NCI-H128 (cell line): ENCODE measurements around the gene ISX.
"Not testable (repeated sequence)": the region's sequence is repeated elsewhere in the genome, so short reads cannot be mapped to it uniquely, and the experiment has no call there.

Experiments
- DNase-seq: peaks from one replicate; lab custom pipeline; 2025; ENCODE audit not compliant: unreplicated experiment; lab: John Stamatoyannopoulos, UW

Gene ISX

DNA sequence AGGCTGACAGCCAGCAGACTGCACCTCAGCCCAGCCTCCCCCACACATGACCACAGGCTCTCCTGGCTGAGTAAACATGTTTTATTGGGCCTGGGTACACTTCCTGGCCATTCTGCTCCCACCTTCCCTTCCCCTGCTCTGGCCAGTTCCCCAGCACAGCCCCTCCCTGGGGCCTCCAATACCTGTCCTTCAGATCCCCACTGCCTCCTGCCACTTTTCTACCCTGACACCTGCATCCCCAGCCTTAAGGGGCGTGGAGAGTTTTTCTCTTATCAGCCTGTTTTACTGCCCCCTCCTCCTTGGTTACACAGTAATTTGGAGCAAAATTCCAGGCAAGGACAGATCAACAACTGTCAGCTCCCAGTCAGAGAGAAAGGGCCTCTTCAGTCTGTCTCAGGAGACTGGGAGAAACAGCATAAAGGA lies at the start of gene ISX:
ISX (plus strand) TSS at position 363 of the 423 bp plus-strand sequence. CDS start 930 bp downstream, outside the sequence.
- DNase-seq: no peak

GRCh38 chr22:35016909-35017308 lies 49.0 kb upstream of the ISX start:
- DNase-seq: no peak

DNA sequence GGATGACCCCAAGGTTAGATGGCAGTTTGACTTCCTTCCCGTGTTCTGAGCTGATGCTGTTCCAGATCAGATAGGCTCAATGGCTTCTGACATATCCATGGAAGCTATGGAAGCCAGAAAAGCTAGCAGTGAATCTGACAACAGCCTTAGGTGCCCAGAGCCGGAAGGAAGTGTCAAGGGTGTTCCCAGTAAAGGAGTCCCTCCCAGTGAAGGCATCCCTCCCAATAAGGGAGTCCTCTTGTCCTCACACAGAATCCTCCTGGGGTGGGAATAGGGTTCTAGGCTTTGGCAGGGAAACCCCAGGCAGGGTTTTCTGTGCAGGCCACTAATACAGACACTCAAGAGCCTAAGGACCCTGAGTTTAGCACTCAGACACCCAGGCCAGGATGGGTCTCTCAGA lies 47.0 kb upstream of the ISX start:
- no peak for DNase-seq

GRCh38 chr22:35020517-35020916 lies 45.4 kb upstream of the ISX start:
- DNase-seq: no peak

- no peak for DNase-seq
Observed at GRCh38 chr22:35021161-35021560, 44.8 kb upstream of the ISX start.

- no peak for DNase-seq
Observed at GRCh38 chr22:35022291-35022690, 43.7 kb upstream of the ISX start.

DNA sequence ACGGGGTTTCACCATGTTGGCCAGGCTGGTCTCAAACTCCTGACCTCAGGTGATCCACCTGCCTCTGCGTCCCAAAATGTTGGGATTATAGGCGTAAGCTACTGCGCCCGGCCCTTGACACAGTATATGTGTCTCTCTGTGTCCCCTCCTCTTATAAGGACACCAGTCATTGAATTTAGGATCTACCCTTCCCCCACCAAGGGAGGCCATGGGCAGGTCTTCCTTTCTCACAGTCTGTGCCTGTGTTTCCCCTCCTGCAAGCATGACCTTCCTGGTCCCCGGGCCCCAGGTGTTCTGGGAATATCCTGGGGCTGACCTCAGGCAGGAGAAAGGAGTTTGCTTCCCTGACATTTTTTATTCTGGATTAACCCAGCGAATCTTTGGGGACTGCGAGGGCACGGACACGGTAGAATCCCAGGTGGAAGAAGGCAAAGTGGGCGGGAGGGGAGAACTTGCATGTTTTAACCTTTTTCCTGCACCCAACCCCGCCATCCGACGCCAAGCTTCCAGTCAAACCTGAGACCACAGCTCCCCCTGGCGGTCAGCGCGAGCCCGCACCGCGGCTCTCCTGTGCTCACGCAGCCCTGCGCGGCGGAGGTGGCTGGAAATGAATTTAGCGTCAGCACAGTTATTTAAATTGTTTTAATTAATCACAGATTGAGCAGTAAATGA lies 42.1 kb upstream of the ISX start:
- DNase-seq: no peak

- DNase-seq: no peak
Observed at GRCh38 chr22:35024364-35024692, 41.6 kb upstream of the ISX start.

DNA sequence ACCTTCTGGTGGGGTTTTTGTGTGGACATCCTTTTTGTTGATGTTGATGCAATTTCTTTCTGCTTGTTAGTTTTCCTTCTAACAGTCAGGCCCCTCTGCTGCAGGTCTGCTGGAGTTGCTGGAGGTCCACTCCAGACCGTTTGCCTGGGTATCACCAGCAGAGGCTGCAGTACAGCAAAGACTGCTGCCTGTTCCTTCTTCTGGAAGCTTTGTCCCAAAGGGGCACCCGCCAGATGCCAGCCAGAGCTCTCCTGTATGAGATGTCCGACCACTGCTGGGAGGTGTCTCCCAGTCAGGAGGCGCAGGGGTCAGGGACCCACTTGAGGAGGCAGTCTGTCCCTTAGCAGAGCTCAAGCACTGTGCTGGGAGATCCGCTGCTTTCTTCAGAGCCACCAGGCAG lies 35.8 kb upstream of the ISX start:
- DNase-seq: not testable (repeated sequence)

GRCh38 chr22:35032571-35032970 lies 33.4 kb upstream of the ISX start:
- no peak for DNase-seq

DNA sequence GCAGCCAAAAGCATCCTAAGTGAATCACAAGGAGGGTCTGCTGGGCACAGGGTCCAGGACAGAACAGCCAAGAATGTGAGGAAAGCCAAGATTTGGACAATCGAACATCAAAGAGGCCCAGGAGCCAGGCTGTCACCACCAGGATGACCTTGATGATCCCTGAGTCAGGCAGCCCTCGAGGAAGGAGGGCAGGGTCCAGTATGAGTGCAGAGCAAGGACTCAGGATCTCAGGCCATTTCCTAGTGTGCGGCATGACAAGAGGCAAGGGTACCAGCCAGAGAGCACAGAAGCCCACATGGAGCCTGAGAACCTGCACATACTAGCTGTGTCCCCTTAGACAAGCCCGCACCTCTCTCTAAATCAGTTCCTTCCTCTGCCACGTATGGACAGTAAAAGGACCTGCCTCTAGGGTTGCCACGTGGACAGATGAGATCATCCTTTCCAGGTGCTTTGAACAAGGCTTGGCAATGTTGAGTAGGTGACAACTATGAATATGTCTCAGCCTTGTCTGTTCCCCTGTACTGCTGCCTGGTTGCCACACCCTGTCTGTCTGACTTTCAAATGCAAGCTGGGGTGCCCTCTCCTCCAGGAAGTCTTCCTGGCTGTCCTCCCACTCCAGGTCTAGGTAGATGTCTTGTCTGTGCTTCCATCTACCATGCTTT lies 32.2 kb upstream of the ISX start:
- DNase-seq: no peak

DNA sequence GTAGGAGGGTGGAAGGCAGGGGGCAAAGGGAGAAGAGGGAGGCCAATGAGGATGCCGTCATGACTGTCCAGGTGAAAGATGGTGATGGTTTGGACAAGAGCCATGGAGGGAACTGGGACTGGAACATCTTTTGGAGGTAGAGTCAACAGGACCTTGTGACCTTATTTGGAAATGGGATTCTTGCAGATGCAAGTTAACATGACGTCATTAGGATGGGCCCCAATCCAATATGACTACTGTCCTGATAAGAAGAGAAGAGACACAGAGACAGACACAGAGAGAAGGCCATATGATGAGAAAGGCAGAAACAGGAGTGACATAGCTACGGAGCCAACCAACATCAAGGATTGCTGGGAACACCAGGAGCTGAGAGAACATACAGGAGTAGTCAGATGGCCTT lies 31.0 kb upstream of the ISX start:
- no peak for DNase-seq

- DNase-seq: no peak
Observed at GRCh38 chr22:35037089-35037488, 28.9 kb upstream of the ISX start.

- DNase-seq: no peak
Observed at GRCh38 chr22:35039625-35040024, 26.3 kb upstream of the ISX start.

DNA sequence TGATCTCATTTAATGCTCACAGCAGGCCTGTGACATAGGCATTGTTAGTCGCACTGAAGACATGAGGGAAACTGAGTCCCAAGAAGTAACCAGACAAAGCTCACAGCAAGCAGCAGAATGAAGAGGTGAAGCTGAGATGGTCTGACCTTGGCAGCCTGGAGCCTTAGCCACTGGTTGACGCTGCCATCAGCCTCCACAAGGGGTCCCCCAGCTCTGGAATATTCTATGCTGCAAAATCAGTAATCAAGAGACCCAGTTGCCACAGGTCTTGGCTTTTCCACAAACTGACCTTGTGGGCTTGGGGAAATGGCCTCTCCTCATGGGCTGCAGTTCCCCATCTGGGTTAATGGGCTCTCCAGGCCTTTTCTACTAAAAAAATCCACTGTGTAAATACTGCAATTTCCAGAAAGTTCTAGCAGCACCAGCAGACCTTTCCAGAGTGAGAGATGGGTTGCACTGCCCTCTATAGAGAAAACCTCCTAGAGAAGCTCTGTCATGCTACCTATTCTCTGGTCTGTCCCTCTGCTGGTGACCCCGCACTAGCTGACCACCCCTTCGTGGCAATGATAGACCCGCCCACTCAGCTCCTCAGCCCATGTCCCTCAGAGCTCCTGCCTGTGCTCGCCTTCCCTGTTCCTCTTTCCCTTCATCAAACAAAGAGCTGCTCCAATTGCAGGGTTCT lies 22.6 kb upstream of the ISX start:
- DNase-seq: no peak

DNA sequence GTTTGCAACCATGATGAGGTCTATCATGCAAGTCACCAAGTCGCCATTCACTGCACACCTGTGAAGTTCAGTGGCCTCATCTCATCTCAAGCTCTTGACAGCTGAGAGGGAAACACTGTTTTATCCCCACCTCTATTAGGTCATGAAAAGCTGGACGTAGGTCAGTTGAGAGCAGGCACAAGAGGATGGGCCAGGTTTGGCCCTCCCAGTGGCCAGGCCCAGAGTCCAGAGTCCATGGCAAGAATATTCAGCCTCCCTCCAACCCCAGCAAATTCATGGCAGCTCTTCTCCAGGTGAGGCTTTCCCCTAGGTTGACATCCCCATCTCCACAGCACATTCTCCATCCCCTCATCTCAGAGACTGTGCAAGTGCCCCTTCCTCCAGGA lies 22.0 kb upstream of the ISX start:
- no peak for DNase-seq

- DNase-seq: no peak
Observed at GRCh38 chr22:35044607-35045390, 21.2 kb upstream of the ISX start.

DNA sequence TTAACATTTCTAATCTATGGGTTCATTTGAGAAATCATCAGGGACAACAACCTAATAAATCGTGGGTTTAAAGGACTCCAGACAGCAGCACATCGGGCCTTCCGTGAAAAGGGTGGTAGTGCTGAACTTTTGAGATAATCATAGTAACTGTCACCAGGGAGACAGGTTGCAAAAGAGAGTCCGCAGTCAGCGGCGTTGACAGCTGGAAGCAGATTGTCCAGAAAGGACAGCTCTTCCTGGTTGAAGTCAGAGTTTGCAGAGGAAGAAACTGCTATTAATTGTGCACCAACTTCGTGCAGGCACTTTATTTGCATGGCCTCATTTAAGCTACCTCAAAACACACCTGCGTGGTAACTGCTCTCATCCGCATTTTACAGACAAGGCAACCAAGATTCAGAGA lies 20.5 kb upstream of the ISX start:
- DNase-seq: no peak

GRCh38 chr22:35046744-35047462 lies 19.1 kb upstream of the ISX start:
- DNase-seq: no peak

- DNase-seq: not testable (repeated sequence)
Observed at GRCh38 chr22:35050038-35050437, 15.9 kb upstream of the ISX start.

GRCh38 chr22:35051013-35051535 lies 14.9 kb upstream of the ISX start:
- no peak for DNase-seq
